GM18499 (cell line): ENCODE measurements around the gene NCOA7.
"Not testable (repeated sequence)": the region's sequence is repeated elsewhere in the genome, so short reads cannot be mapped to it uniquely, and the experiment has no call there.

ENCODE experiments used
- ATAC-seq: cut with Tn5 transposase; IDR thresholded peaks from one replicate; pipeline ENCODE4 v1.9.1; 2021; ENCODE audit warnings: moderate number of reproducible peaks; ENCODE audit not compliant: insufficient read depth, unreplicated experiment

NCOA7 gene

GRCh38 chr6:125940247-125941041 is 149.7 kb downstream of the NCOA7 start:
- ATAC-seq = no peak

GRCh38 chr6:125942672-125943527 is 152.1 kb downstream of the NCOA7 start:
- ATAC-seq = no peak

GRCh38 chr6:125943528-125944433 is 153.0 kb downstream of the NCOA7 start:
- no peak for ATAC-seq

DNA sequence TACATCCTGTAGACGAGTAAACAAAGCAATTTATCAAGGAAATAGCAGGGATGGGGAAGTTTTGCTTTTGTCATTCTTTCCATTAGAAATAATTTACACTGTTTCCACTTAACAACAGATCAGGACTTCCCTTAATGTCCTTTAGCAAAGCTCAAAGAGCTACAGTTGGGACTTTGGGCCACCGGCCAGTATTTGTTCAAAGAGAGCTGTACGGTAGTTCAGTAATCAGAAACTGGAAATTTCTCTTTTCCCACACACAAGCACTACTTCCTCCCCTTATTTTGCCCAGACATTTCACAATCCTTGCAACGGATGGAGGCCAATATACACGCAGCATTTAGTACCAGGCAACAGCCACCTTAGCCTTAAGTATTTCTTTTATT is 153.7 kb downstream of the NCOA7 start:
- no peak for ATAC-seq

DNA sequence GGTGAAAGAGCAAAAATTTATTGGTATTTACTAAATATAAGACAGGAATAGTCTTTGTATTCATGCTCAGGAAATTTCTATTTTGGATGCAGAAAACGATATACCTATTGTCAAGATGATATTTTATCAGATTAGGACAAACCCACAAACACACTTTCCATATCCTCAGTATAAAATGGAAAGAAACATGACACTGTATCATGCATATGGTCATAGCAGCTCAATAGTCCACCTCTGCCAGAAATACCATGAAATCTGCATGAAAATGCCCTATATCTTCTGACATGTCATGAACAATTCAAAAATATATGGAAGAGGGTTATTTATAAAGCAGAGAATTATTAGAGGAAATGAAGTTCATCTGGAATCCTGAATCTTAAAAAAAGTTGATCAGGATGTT is 154.1 kb downstream of the NCOA7 start:
- ATAC-seq = no peak

DNA sequence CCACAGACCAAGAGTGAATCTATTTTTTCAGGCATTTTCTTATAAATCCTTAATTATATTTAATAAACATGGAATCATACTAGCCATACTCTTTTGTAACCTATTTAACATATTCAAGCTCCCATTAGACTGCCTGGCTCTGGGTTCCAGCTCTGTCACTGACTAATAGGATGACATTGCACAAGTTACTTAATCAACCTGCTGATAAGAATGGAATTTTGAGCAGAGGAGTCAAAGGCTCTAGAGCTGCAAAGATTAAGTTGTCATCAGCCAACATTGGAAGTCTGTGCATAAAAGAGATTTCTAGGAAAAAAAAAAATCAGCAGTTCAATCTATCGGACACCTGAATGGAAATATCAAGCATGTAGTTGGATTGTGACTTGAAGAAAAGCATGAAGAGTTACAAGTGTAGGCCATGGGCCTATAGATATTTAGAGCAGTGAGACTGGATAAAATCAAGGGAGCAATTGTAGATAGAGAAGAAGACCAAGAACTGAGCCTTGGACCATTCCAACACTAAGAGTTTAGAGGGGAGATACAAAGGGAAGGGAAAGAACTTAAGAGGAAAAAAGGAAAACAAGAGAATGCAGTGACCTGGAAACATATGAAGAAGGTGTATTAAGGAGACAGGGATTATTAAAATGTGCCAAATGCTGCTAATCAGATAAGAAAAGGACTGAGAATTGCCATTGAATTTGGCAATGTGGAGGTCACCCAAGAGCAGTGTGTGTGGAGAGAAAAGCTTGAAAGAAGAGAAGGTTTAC is 154.8 kb downstream of the NCOA7 start:
- no peak for ATAC-seq

- ATAC-seq = no peak
Measured at GRCh38 chr6:125947615-125948014, 156.9 kb downstream of the NCOA7 start.

- ATAC-seq = no peak
Measured at GRCh38 chr6:125948455-125948854, 157.7 kb downstream of the NCOA7 start.

DNA sequence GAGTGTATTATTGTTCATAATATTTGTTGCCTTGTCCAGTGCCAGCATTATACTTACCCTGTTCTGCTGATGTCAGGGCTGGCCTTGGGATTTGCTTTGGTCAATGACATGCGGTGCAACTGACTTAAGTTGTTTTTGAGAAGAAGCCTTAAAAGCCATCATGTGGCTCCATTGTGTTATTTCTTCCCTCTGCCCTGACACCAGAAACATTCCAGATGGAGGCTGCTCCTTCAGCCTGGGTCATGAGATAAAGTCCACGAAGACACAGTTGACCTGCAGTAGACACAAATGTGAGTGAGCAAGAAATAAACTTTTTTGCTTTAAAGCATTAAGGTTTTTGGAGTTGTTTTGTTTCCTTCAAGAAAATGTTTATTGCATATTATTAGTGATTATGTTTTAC is 158.3 kb downstream of the NCOA7 start:
- no peak for ATAC-seq

DNA sequence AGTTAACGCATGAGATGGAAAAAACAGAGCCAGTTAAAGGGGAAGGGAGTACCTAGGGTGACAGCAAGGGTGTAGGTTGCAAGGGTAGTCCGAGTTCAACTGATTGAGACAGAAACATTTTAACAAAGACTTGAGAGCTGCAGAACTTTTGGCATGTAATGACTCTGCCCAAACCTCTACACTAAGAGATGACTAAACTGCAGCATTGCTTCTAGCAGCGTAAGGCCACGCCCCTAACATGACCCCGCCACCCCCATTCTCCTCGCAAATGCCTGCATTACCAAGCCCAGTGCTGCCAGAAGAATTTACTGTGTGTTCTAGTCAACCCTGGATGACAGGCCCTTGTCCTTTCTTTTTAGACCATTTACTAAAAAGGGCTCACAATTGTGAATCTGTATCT is 159.5 kb downstream of the NCOA7 start:
- no peak for ATAC-seq

DNA sequence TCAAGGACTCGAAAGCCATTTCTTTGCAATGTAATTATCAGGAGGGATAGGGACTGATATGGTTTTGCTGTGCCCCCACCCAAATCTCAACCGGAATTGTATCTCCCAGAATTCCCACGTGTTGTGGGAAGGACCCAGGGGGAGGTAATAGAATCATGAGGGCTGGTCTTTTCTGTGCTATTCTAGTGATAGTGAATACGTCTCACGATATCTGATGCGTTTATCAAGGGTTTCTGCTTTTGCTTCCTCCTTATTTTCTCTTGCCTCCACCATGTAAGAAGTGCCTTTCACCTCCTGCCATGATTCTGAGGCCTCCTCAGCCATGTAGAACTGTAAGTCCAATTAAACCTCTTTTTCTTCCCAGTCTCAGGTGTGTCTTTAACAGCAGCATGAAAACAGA is 160.0 kb downstream of the NCOA7 start:
- ATAC-seq = not testable (repeated sequence)

DNA sequence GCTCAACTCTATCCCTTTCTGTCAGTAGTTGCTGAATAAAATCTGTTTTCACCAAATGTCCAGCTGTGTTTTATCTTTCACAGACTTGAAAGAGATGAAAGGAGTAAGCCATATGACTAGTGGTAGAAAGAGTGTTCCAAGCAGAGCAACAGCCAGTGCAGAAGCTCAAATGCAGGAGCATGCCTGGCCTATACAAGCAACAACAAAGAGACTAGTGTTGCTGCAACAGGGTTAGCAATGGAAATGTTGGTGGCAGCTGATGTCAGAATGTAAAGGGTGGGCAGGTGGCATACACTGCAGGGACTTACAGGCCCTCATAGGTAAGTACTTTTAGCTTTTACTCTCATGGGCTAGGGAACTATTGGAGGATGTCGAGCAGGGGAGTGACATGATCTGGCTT is 160.6 kb downstream of the NCOA7 start:
- ATAC-seq = no peak

GRCh38 chr6:125952764-125953501 is 162.2 kb downstream of the NCOA7 start:
- no peak for ATAC-seq

DNA sequence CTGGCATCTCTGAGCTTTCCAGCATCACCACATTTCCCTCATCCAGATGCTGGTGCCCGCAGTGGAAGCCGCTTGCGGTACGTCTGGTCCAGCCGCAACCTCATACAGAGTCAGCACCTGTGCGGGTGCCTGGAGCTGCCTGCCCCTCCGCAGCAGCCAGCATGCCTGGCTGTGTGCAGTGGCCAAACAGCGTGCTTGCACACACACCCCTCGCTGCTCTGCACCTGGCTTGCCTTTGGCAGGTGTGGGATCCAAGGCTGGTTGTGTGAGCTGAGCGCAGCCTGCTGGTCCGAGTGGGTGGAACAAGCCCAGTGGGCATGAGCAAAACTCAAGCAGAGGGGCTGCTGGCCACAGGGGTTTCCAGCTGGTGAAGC is 162.7 kb downstream of the NCOA7 start:
- ATAC-seq = no peak

- no peak for ATAC-seq
Measured at GRCh38 chr6:125954735-125955339, 164.1 kb downstream of the NCOA7 start.

DNA sequence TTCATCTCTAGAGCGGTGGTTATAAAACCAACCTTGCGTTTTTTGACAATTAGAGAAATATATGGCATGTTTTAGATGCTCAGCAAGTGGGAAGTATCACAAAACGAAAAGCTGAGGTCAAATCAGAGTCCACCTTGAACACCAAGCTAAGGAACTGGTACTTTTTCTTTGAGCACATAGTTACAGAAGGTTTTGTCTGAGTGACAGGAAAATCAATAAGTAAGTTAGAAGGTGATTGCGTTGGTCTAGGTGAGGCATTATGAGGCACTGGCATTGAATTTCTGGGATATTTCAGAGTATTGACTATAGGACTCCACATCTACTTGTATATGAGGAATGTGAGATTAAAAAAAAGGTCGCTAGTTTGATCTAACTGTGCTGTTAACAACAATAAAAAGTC is 165.2 kb downstream of the NCOA7 start:
- no peak for ATAC-seq

DNA sequence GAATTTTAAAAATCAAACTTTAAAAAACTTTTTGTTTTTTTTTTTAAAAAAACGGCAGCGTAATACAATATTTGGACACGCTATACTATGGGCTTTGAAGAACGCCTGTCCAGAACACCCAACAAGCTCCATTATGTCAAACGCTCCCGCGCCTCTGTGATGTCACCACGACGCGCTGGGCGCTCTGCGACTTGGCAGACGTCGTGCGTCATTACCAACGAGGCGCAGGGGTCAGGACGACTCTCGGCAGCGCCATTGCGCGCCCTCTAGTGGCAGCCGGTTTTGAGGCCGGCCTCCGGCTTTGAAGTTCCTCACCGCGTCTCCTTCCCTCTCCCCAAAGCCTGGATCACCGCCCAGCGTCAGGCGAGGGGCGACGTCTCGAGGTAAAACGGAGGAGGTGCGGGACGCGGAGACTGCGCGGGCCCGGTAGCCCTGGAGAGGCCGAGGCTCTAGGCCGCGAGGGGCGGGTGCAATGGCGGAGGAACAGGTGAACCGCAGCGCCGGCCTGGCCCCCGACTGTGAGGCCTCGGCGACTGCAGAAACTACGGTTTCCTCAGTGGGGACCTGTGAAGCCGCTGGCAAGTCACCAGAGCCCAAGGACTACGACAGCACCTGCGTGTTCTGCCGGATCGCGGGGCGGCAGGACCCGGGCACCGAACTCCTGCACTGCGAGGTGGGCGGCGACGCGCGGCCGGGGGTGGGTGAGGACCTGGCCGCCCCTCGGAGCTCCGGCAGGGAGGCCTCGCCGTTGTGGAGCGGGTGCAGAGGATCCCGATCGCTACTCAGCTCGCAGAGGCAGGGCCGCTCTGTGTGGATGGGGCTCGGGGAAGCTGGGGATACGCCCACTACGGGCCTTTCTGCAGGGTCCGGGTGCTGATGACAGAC is 166.0 kb downstream of the NCOA7 start, which contains the start of gene HINT3:
Gene HINT3 (plus strand): TSS at position 265 of the 885 bp plus-strand sequence. CDS start 208 bp downstream, at position 473.
- peak; percentile 75 for ATAC-seq

DNA sequence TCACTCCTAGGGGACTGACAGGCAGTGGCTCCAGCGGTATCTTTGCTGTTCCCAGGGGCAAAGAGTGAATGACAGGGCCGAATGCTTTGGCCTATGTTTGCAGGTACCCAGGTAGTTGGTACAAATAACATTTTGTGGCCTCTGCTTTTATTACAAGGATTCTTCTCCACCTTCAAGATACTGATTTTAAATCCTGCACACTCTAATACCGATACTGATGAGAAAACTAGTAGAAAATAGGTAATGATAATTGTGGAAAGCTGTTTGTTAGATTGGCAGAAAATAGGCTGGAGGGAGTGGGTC is 166.6 kb downstream of the NCOA7 start:
- no peak for ATAC-seq
